ENCODE measurements around the gene DNAJB6. TPM values are rescaled to one million over a fixed set of nuclear protein-coding genes. Genes with fewer than 3 reads are reported as not detected.
"Not testable (repeated sequence)": the region's sequence is repeated elsewhere in the genome, so short reads cannot be mapped to it uniquely, and the experiment has no call there.

DNAJB6 gene
- total and polyA plus RNA-seq, 5 donors, result 154 to 183 (median 170) TPM

DNA sequence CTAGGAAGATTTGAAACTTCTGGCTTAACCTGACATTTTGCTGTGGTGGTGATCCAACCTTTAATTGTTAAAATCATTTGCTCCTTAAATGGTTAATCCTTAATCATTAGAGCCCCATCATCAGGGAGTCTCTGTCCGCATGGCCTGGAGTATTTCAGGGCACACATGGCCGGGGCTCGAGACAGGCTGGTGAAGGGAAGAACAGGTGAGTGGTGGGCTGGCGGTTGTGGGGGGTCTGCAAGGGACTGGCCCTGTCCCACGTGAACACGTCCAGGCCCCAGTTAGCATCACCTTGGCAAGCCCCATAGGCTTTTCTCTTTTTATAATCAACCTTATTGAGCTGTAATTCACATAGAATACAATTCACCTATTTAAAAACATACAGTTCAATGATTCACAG is 109.5 kb downstream of the DNAJB6 start:
- intact Hi-C loops (cut with DNase I), result no loop called here
- H3K4me3 ChIP-seq (ENCODE audit: low read length), result no peak overlapping the region
- no peaks in the 10 kb centered on the region for H3K9me3 ChIP-seq (ENCODE audit: control insufficient read depth, low read length)
- H3K27ac ChIP-seq (ENCODE audit: low read length), result no peak overlapping the region
- no peak for ATAC-seq
- H3K27me3 ChIP-seq (ENCODE audit: control insufficient read depth, insufficient read depth), result no peaks in the 10 kb centered on the region
- H3K4me1 ChIP-seq (ENCODE audit: control insufficient read depth, insufficient read depth, low read length), result no peaks in the 10 kb centered on the region
- no peak for DNase-seq
- WGBS, result 53% methylated on average over 6 of the region's 6 CpGs

DNA sequence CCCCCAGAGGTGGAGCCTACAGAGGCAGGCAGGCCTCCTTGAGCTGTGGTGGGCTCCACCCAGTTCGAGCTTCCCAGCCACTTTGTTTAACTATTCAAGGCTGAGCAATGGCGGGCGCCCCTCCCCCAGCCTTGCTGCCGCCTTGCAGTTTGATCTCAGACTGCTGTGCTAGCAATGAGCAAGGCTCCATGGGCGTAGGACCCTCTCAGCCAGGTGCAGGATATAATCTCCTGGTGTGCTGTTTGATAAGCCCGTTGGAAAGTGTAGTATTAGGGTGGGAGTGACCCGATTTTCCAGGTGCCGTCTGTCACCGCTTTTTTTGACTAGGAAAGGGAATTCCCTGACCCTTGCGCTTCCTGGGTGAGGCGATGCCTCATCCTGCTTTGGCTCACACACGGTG is 117.2 kb downstream of the DNAJB6 start:
- H3K4me1 ChIP-seq (ENCODE audit: control insufficient read depth, insufficient read depth, low read length); H3K27me3 ChIP-seq (ENCODE audit: control insufficient read depth, insufficient read depth); ATAC-seq; H3K9me3 ChIP-seq (ENCODE audit: control insufficient read depth, low read length); intact Hi-C loops (cut with DNase I); H3K27ac ChIP-seq (ENCODE audit: low read length); DNase-seq; H3K4me3 ChIP-seq (ENCODE audit: low read length): not testable (repeated sequence)
- WGBS, result 89% methylated on average over 12 of the region's 12 CpGs

DNA sequence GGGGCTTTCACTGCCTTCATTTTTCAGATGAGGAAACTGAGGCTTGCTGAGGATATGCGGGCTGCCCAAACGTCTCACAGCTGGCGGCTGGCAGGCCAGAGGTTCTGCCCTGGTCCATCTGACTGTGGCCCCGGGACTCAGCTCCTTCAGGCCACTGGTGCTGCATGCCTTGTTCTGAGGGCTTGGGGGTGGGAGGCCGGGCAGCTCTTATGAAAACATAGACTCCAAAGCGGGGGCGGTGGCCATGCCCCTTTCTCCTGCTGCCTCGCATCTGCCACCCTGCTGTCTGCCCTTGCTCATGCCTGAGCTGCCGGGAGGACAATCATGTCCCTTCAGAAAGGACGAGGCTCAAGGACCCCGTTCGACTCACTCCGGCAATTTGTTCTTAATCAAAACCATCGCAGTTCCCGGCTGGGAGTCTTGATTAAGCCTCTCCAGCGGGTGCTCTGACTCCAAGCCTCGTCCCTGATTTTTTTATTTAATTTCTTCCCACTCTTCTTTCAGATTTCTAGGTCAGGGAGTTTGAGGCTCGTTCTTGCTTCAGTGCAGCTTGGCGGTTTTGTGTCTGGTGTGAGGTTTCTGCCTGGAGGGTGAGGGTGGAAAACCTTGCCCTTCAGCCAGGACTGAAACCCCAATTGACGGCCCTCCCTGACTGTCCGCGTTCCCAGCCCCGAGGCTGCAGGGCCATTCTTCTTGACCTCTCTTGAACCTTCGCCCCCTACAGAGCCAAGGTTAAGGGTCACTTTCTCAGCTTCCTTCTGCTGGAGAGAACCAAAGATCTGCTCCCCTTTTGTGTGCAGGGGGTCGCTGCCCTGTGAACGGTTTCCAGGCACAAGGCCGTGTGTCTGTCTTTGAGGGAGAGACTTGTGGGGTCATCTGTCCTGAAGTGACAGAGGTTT is 120.8 kb downstream of the DNAJB6 start:
- DNase-seq (no peak), ATAC-seq (no peak)
- Histone ChIP-seq H3K27me3 (ENCODE audit: control insufficient read depth, insufficient read depth) (no peaks in the 10 kb centered on the region), H3K9me3 (ENCODE audit: control insufficient read depth, low read length) (no peaks in the 10 kb centered on the region), H3K4me3 (ENCODE audit: low read length) (no peak overlapping the region), H3K4me1 (ENCODE audit: control insufficient read depth, insufficient read depth, low read length) (no peaks in the 10 kb centered on the region), H3K27ac (ENCODE audit: low read length) (no peak overlapping the region)
- intact Hi-C loops (cut with DNase I), result no loop called here
- WGBS, result 53% methylated on average over 27 of the region's 27 CpGs

DNA sequence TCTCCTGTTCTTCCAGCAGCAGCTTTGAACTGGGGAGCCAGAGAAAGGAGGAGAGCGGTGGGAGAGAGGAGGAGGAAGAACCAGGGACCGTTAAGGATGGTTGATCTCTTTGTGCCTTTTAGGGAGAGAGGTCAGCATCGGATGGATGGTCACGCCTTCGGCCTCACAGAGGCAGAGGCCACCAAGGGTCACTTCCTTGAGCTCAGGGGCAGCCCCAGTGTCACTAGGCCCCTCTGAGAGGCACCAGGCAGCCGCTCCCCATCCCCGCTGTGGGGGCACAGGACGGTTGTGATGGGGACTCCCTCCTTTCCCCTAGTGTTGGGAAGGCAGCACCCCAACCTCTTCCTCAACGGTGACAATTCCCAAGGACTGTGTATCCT is 121.4 kb downstream of the DNAJB6 start:
- WGBS, result 80% methylated on average over 9 of the region's 9 CpGs
- Histone ChIP-seq H3K4me3 (ENCODE audit: low read length) (no peak overlapping the region), H3K27me3 (ENCODE audit: control insufficient read depth, insufficient read depth) (no peaks in the 10 kb centered on the region), H3K4me1 (ENCODE audit: control insufficient read depth, insufficient read depth, low read length) (no peaks in the 10 kb centered on the region), H3K9me3 (ENCODE audit: control insufficient read depth, low read length) (no peaks in the 10 kb centered on the region), H3K27ac (ENCODE audit: low read length) (no peak overlapping the region)
- DNase-seq (no peak), ATAC-seq (no peak)
- intact Hi-C loops (cut with DNase I), result no loop called here

DNA sequence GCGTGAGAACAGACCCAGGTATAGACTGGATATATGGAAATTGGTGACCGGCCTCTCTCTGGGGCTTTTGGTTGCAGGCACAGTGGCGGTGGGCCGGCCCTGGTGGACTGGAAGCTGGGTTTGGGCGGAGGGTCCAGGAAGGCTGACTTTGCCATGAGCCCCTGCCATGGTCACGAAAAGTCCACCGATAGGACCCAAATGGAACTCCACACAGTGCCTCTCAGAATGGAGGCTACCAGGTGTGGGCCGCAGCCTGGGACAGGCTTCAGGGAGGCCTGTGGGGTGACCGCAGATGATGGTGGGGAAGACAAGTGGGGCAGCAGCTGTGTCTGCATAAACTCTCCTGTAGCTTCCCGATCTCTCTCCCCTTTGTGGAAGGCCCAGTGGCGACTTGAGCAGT is 123.2 kb downstream of the DNAJB6 start:
- Histone ChIP-seq H3K9me3 (ENCODE audit: control insufficient read depth, low read length) (no peaks in the 10 kb centered on the region), H3K27me3 (ENCODE audit: control insufficient read depth, insufficient read depth) (no peaks in the 10 kb centered on the region), H3K4me1 (ENCODE audit: control insufficient read depth, insufficient read depth, low read length) (no peaks in the 10 kb centered on the region), H3K27ac (ENCODE audit: low read length) (no peak overlapping the region), H3K4me3 (ENCODE audit: low read length) (no peak overlapping the region)
- WGBS, result 96% methylated on average over 11 of the region's 11 CpGs
- no peak for ATAC-seq
- intact Hi-C loops (cut with DNase I), result no loop called here
- DNase-seq, result no peak

DNA sequence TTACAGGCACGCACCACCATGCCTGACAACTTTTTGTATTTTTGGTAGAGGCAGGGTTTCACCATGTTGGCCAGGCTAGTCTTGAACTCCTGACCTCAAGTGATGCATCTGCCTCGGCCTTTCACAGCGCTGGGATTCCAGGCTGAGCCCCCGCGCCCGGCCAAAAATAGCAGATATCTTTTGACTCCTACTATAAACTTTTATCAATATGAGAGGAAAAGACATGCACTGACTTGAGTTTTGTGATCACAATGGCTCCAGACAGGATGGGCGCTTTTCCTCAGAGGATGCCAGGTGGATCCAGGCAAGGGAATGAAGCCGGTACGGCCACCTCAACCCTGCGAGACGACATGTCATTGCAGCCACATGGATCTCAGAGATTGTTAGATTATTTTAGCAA is 123.9 kb downstream of the DNAJB6 start:
- Histone ChIP-seq H3K27me3 (ENCODE audit: control insufficient read depth, insufficient read depth) (no peaks in the 10 kb centered on the region), H3K4me3 (ENCODE audit: low read length) (no peak overlapping the region), H3K9me3 (ENCODE audit: control insufficient read depth, low read length) (no peaks in the 10 kb centered on the region), H3K27ac (ENCODE audit: low read length) (no peak overlapping the region), H3K4me1 (ENCODE audit: control insufficient read depth, insufficient read depth, low read length) (no peaks in the 10 kb centered on the region)
- intact Hi-C loops (cut with DNase I), result no loop called here
- 62% methylated on average over 11 of the region's 11 CpGs for WGBS
- ATAC-seq (no peak), DNase-seq (no peak)

DNA sequence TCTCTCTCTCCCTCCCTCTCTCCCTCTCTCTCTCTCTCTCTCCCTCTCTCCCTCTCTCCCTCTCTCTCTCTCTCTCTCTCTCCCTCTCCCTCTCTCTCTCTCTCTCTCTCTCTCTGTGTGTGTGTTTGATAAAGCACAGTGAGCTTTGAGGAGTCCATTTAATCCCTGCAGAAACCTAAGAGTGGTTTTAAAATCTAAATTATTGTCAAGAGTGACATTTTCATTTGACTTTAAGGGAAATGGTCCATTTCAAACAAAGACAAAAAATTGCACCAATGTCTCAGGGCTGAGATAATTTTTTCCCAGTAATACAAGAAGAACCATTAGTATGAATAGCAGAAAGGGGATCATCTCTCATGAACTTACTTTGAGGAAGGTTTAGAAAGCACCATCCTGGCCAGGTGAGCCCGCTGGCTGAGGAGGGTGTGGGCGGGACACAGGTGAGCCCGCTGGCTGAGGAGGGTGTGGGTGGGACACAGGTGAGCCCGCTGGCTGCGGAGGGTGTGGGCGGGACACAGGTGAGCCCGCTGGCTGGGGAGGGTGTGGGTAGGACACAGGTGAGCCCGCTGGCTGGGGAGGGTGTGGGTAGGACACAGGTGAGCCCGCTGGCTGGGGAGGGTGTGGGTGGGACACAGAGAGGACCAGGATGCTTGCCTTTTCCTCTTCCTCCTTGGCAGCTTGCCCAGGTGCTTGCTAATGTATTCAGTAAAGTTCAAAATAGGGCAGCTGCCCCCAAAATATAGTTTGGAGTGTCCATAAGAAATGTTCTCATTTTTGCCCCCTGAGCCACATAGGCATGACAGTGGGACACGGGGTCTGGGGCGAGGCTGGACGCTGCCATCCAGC is 125.0 kb downstream of the DNAJB6 start:
- 49% methylated on average over 11 of the region's 12 CpGs for WGBS
- DNase-seq (no peak), ATAC-seq (no peak)
- intact Hi-C loops (cut with DNase I), result no loop called here
- H3K27ac ChIP-seq (ENCODE audit: low read length), result no peak overlapping the region
- no peaks in the 10 kb centered on the region for H3K27me3 ChIP-seq (ENCODE audit: control insufficient read depth, insufficient read depth)
- H3K9me3 ChIP-seq (ENCODE audit: control insufficient read depth, low read length), result no peaks in the 10 kb centered on the region
- no peaks in the 10 kb centered on the region for H3K4me1 ChIP-seq (ENCODE audit: control insufficient read depth, insufficient read depth, low read length)
- no peak overlapping the region for H3K4me3 ChIP-seq (ENCODE audit: low read length)

DNA sequence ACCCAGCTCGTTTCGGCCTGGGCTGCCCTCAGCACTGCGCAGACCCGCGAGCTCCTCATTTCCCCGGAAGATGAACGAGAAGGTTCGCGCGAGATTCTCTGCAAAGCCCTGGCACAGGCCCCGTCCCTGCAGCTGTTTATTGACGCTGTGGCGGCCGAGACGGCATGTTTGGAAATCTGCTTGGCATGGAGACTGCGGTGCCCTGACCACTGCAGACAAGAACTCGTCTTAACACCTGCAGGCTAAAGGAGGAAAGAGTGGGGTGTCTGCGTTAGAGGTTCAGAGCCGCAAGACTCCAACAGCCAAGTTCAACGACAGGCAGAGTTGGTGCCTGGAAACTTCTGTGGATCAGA is 125.6 kb downstream of the DNAJB6 start:
- no peaks in the 10 kb centered on the region for H3K27me3 ChIP-seq (ENCODE audit: control insufficient read depth, insufficient read depth)
- ATAC-seq (no peak), DNase-seq (no peak)
- no peak overlapping the region for H3K27ac ChIP-seq (ENCODE audit: low read length)
- intact Hi-C loops (cut with DNase I), result no loop called here
- no peaks in the 10 kb centered on the region for H3K9me3 ChIP-seq (ENCODE audit: control insufficient read depth, low read length)
- no peaks in the 10 kb centered on the region for H3K4me1 ChIP-seq (ENCODE audit: control insufficient read depth, insufficient read depth, low read length)
- WGBS, result 82% methylated on average over 20 of the region's 20 CpGs
- H3K4me3 ChIP-seq (ENCODE audit: low read length), result no peak overlapping the region

DNA sequence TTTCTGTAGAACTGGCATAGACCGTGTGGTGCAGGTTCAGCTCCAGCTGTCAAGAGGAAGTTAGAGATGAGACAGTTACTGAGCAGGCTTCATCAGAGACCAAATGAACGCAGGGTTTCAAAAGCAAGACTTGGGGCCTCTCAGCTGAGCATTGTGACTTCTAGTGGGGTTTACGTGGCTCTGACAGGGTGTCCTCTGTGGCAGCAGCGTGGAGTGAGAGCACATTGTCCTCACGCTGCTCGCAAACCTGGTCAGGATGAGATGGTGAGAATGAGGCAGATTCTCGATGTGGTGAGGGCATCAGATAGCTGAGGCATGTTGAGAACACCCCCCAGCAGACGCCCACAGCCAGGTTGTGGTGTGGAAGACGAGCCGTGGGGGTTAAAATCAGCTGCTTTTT is 126.0 kb downstream of the DNAJB6 start:
- H3K27ac ChIP-seq (ENCODE audit: low read length), result no peak overlapping the region
- H3K9me3 ChIP-seq (ENCODE audit: control insufficient read depth, low read length), result no peaks in the 10 kb centered on the region
- no peak overlapping the region for H3K4me3 ChIP-seq (ENCODE audit: low read length)
- WGBS, result 61% methylated on average over 10 of the region's 10 CpGs
- intact Hi-C loops (cut with DNase I), result no loop called here
- no peaks in the 10 kb centered on the region for H3K27me3 ChIP-seq (ENCODE audit: control insufficient read depth, insufficient read depth)
- no peak for DNase-seq
- H3K4me1 ChIP-seq (ENCODE audit: control insufficient read depth, insufficient read depth, low read length), result no peaks in the 10 kb centered on the region
- ATAC-seq, result no peak

DNA sequence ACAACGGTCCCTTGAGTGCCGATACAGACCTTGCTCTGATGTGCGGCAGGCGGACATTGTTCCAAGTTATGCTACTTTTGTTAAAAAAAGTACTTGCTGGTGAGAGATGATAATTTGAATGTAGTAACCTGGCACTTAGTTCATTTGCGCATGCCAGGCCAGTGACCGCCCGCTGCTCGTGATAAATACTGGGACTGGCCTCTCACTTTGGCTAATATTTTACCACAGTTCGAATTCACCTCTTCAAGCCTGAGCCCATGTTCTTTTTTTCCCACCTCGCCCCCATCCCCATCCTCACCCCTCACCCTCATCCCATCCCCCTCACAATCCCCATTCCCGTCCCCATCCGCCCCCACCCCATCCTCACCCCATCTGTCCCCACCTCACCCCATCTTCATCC is 126.4 kb downstream of the DNAJB6 start:
- H3K4me1 ChIP-seq (ENCODE audit: control insufficient read depth, insufficient read depth, low read length), result no peaks in the 10 kb centered on the region
- ATAC-seq (no peak), DNase-seq (no peak)
- intact Hi-C loops (cut with DNase I), result no loop called here
- H3K27me3 ChIP-seq (ENCODE audit: control insufficient read depth, insufficient read depth), result no peaks in the 10 kb centered on the region
- H3K27ac ChIP-seq (ENCODE audit: low read length), result no peak overlapping the region
- H3K9me3 ChIP-seq (ENCODE audit: control insufficient read depth, low read length), result no peaks in the 10 kb centered on the region
- WGBS, result 76% methylated on average over 12 of the region's 12 CpGs
- H3K4me3 ChIP-seq (ENCODE audit: low read length), result no peak overlapping the region

DNA sequence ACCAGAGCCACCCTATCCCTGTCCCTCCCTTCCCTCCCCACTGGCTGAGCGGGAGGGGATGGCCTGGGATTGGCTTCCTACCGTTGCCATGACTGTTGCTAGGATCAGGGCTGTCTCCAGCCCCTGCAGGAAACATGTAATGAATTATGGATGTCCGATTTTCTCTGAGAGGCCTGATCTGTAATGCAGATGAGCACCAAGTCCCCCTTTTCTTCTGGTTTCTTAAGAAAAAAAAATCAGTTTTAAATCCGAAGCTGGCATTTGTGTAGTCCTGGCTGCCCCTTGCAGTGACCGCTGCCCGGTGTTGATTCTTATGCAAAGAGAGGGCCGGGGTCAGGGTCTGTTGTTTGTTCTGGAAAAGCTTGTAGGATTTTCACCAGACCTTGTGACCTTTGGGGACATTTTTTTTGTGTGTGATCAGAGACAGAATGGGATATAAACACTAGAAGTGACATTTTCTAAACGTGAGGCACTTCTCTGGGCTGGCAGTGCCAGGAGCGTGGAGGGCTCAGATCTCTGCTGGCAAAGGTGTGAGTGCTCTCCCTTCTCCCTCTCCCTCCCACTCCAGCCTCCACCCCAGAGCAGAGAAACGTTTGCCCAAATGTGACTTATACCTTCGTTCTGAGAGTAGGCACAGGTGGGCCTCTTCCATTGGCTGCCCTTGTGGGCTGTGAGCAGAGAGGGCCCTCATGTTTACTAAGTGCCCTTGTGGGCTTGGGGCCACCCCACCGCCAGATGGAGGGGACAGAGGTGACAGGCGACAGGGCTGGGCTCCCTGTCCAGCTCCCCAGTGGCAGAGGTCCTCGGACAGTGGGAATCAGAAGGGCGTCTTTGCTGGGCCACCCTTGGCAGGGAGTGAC is 127.5 kb downstream of the DNAJB6 start:
- DNase-seq (no peak), ATAC-seq (no peak)
- Histone ChIP-seq H3K27me3 (ENCODE audit: control insufficient read depth, insufficient read depth) (no peaks in the 10 kb centered on the region), H3K9me3 (ENCODE audit: control insufficient read depth, low read length) (no peaks in the 10 kb centered on the region), H3K4me3 (ENCODE audit: low read length) (no peak overlapping the region), H3K27ac (ENCODE audit: low read length) (no peak overlapping the region), H3K4me1 (ENCODE audit: control insufficient read depth, insufficient read depth, low read length) (no peaks in the 10 kb centered on the region)
- intact Hi-C loops (cut with DNase I), result no loop called here
- 40% methylated on average over 15 of the region's 15 CpGs for WGBS
